Thoracic aorta (tissue), 2 donors: ENCODE data around the gene OR6C2. TPM values are rescaled to one million over a fixed set of nuclear protein-coding genes. Genes with fewer than 3 reads are reported as not detected.
"Not testable (repeated sequence)": the region's sequence is repeated elsewhere in the genome, so short reads cannot be mapped to it uniquely, and the experiment has no call there.

Source experiments
- ATAC-seq: fragments of 150-250 bp; one replicate; pipeline ENCODE4 v1.8.0; 2017; ENCODE audit warnings: low read depth; ENCODE audit not compliant: insufficient number of reproducible peaks, low FRiP score
- DNase-seq: peaks from one replicate; pipeline ENCODE4 v3.0.0-alpha.2; 2020; ENCODE audit warnings: low spot score
- H3K27ac ChIP-seq, 2 donors: fragments of 200-600 bp; sonication (generic); 1 replicate in 1 of 2; 2 replicates in 1 of 2; pipeline ENCODE4 v1.5.1; 2016; ENCODE audit warnings: mild to moderate bottlenecking in 2 of 2, moderate library complexity in 2 of 2
- H3K27me3 ChIP-seq: fragments of 200-600 bp; sonication (generic); replicated peaks from 2 replicates; pipeline ENCODE4 v1.6.0; 2016; ENCODE audit warnings: mild to moderate bottlenecking; ENCODE audit not compliant: insufficient read depth
- H3K36me3 ChIP-seq: fragments of 200-600 bp; sonication (generic); one replicate; pipeline ENCODE4 v1.5.1; 2016
- H3K4me1 ChIP-seq, 2 donors: fragments of 200-600 bp; sonication (generic); 1 replicate in 1 of 2; 2 replicates in 1 of 2; pipeline versions ENCODE4 v1.5.1 to v1.6.0; 2016; ENCODE audit warnings: low read depth in 2 of 2, mild to moderate bottlenecking in 1 of 2; ENCODE audit not compliant: control insufficient read depth in 1 of 2
- H3K4me3 ChIP-seq: fragments of 200-600 bp; sonication (generic); 2 replicates; pipeline ENCODE4 v1.5.1; 2016; ENCODE audit warnings: mild to moderate bottlenecking
- H3K9me3 ChIP-seq: fragments of 200-600 bp; sonication (generic); 2 replicates; pipeline ENCODE4 v1.5.1; 2016
- CTCF ChIP-seq: fragments of 200-600 bp; sonication (generic); IDR thresholded peaks from one replicate; pipeline ENCODE4 v1.5.1; 2019; ENCODE audit warnings: antibody characterized with exemption
- total RNA-seq, 2 donors: library from RNA; depleted of rRNA; stranded (reverse); fragments of >200 nt; gene quantifications; one replicate each; pipeline versions ENCODE4 v1.1.0 to v1.2.3, GENCODE V29; 2016

OR6C2 gene
- not detected for total RNA-seq

DNA sequence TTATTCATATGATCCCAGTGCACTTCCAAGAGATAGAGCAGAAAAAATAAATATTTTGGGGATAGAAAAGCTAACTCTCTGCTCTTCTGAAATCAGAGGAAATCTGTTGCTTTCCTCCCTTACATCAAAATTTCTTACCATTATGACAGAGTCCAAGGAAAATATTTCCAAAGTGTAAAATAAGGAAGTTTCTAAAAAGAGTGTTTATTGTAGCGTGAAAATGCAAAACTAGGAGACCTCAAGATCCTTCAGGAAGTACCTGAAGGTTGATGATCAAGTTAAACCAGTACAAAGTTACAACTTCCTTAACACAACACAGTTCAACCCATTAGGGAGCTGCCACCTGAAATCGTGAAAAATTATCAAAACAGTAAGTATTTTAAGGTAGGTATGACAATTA lies at the start of gene OR6C2:
TSS of gene OR6C2 (plus strand) at position 301 of the 400 bp plus-strand sequence. CDS start 8,138 bp downstream, outside the sequence.
- TF ChIP-seq CTCF: no peak
- DNase-seq (no peak), ATAC-seq (no peak)
- H3K27me3 ChIP-seq: no peaks in the 10 kb centered on the region
- H3K4me3 ChIP-seq: no peak within 1 kb of the TSS
- no peak within 1 kb of the TSS for H3K27ac ChIP-seq
- H3K9me3 ChIP-seq: peaks cover 3% of the 10 kb centered on the region
- H3K4me1 ChIP-seq: no peaks in the 10 kb centered on the region
- no peaks in the 10 kb centered on the region for H3K36me3 ChIP-seq

DNA sequence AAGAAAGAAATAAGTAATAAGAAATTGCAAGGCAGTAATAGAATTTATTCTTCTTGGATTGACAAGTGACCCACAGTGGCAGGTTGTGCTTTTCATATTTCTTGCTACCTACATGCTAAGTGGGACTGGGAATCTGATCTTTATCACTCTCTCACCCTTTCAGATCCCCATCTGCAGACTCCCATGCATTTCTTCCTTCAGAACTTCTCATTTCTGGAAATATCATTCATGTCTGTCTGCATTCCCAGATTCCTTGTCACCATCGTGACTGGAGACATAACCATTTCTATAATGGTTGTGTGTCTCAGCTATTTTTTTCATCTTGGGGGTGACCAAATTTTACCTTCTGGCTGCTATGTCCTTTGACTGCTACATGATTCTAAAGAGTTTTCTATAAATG lies 47.5 kb upstream of the OR6C2 start:
- no peak for TF ChIP-seq CTCF
- ATAC-seq (no peak), DNase-seq (no peak)
- Histone ChIP-seq H3K9me3 (no peaks in the 10 kb centered on the region), H3K4me3 (no peak overlapping the region), H3K4me1 (no peaks in the 10 kb centered on the region), H3K27ac (no peak overlapping the region), H3K27me3 (no peaks in the 10 kb centered on the region), H3K36me3 (no peaks in the 10 kb centered on the region)

- DNase-seq: no peak
- H3K36me3 ChIP-seq: no peaks in the 10 kb centered on the region
- H3K27ac ChIP-seq: no peak within 1 kb of the TSS
- H3K4me3 ChIP-seq: no peak within 1 kb of the TSS
- no peak for ATAC-seq
- no peak for TF ChIP-seq CTCF
- H3K27me3 ChIP-seq: no peaks in the 10 kb centered on the region
- H3K4me1 ChIP-seq: no peaks in the 10 kb centered on the region
- H3K9me3 ChIP-seq: no peaks in the 10 kb centered on the region
Observed at GRCh38 chr12:55400229-55400628, 43.6 kb upstream of the OR6C2 start, which contains the start of gene OR6C65. Gene OR6C65 (plus strand): TSS chr12:55400529. CDS start chr12:55400529, 0 bp downstream.

GRCh38 chr12:55407866-55408265 lies 36.0 kb upstream of the OR6C2 start:
- Histone ChIP-seq H3K9me3 (peaks cover 3% of the 10 kb centered on the region), H3K4me3 (no peak overlapping the region), H3K36me3 (no peaks in the 10 kb centered on the region), H3K27ac (no peak overlapping the region), H3K4me1 (no peaks in the 10 kb centered on the region), H3K27me3 (no peaks in the 10 kb centered on the region)
- no peak for TF ChIP-seq CTCF
- ATAC-seq: no peak
- no peak for DNase-seq

- not testable (repeated sequence) for DNase-seq, H3K27ac ChIP-seq
Observed at GRCh38 chr12:55409133-55409532, 34.7 kb upstream of the OR6C2 start.

GRCh38 chr12:55412138-55412537 lies 31.7 kb upstream of the OR6C2 start:
- H3K36me3 ChIP-seq, H3K27me3 ChIP-seq, H3K27ac ChIP-seq, H3K4me1 ChIP-seq, H3K4me3 ChIP-seq, DNase-seq, H3K9me3 ChIP-seq, ATAC-seq: not testable (repeated sequence)

More at GRCh38 chr12:55409133-55409532, 34.7 kb upstream of the OR6C2 start:
- not testable (repeated sequence) for H3K27me3 ChIP-seq, ATAC-seq, H3K36me3 ChIP-seq, H3K4me3 ChIP-seq, H3K9me3 ChIP-seq, H3K4me1 ChIP-seq

- H3K9me3 ChIP-seq, H3K36me3 ChIP-seq, H3K4me1 ChIP-seq, H3K27ac ChIP-seq, H3K4me3 ChIP-seq, ATAC-seq, DNase-seq, H3K27me3 ChIP-seq: not testable (repeated sequence)
Observed at GRCh38 chr12:55413498-55414388, 30.1 kb upstream of the OR6C2 start.

GRCh38 chr12:55414396-55414823 lies 29.5 kb upstream of the OR6C2 start:
- not testable (repeated sequence) for DNase-seq, H3K36me3 ChIP-seq, H3K27ac ChIP-seq, H3K9me3 ChIP-seq, ATAC-seq, H3K4me3 ChIP-seq, H3K4me1 ChIP-seq, H3K27me3 ChIP-seq

GRCh38 chr12:55414889-55415288 lies 29.0 kb upstream of the OR6C2 start:
- not testable (repeated sequence) for H3K27ac ChIP-seq, H3K36me3 ChIP-seq, DNase-seq, H3K9me3 ChIP-seq, ATAC-seq, H3K27me3 ChIP-seq, H3K4me1 ChIP-seq
- peak overlapping the region; percentile 14 for H3K4me3 ChIP-seq
